NCI-H1092 (cell line): ENCODE results near the gene LAMP5.

Experiments
- DNase-seq: peaks from one replicate; lab custom pipeline; 2025; lab: John Stamatoyannopoulos, UW

LAMP5 gene

DNA sequence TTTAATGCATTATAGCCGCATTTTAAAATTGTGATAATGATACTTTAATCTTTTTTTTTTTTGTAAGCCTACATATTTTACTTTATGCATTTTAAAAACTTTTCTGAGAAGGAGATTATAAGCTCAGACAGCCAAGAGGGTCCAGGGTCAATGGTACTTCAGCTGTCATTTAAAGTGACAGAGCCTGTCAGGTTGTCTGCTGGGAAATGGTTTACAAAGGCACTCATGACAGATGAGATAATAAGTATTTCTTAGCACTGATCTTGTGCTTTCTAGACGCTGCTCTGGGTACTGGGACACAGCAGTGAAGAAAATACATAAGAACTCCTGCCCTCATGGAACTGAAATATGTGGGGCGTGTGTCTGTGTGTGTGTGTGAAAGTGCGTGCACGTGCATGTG lies 19.6 kb downstream of the LAMP5 start:
- no peak for DNase-seq

DNA sequence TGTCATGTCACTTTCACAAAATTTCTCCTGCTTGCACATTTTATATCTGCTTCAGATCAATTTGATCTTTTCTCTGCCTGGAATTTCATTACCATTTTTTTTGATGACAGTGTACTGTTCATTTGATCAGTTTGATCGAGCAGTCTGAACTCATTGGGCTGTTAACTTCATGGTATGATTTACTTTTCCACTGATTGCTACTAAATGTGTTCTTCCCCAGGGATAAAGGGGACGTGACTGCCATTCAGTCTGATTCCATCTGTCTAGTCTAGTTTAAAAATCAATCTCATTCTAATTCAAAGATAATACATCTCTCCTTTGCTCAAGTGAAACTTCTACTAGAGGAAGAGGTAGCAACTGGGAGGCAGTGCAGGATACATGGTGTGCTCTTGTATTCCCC lies 21.1 kb downstream of the LAMP5 start:
- DNase-seq = no peak

DNA sequence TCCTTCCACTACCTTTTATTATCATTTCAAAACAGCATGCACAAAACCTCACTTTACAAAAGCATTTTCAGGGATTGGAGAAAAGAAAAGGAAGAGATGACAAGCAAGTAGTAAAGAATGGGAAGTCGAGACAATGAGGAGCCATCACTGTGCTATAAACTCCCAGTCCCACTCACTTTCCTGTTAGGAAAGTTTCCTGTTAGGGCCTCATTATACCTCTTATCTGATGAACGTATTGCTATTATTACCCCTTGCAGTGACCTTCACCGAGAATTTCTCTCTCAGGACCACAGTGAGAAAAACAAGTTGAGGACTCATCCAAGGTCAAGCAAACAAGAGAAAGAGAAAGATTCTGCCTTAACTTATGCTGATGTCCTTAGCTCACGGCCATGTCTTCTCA lies 28.8 kb downstream of the LAMP5 start:
- DNase-seq = no peak

DNA sequence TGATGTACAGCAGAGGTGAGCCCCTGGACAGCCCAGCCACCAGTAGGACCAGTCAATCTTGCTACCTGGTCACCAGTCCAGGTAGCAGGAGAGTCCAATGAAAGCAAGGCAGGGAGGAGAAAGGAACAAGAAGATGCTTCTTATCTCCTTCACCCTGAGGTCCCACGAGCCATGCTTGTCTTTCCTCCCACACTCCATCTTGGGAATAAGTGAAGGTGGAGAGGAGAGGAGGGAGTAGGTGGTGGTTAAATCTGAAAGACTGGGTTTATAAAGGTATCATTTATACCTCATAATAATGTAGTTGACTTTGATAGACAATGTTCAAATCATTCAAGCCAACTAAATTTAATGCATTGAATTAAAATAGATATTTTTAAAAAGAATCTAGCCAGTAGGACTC lies 35.9 kb downstream of the LAMP5 start:
- DNase-seq = no peak

DNA sequence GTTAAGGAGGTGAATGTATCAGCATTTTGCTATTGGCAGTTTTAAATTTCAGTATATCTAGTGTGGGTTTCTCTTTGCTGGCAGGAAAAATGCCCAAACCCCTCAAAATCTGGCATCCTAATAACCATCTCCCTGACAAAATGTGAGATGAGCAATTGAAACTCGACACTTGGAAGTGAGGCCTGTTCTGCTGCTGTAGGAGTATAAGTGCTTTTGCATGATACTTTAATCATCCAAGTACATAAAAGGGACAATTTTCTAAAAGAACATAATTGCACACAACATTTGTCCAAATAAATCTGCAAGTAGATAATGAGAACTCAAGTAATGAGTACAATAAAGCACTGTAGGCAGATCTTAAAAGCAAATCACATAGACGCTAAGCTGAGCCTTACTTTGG lies 36.5 kb downstream of the LAMP5 start:
- no peak for DNase-seq

DNA sequence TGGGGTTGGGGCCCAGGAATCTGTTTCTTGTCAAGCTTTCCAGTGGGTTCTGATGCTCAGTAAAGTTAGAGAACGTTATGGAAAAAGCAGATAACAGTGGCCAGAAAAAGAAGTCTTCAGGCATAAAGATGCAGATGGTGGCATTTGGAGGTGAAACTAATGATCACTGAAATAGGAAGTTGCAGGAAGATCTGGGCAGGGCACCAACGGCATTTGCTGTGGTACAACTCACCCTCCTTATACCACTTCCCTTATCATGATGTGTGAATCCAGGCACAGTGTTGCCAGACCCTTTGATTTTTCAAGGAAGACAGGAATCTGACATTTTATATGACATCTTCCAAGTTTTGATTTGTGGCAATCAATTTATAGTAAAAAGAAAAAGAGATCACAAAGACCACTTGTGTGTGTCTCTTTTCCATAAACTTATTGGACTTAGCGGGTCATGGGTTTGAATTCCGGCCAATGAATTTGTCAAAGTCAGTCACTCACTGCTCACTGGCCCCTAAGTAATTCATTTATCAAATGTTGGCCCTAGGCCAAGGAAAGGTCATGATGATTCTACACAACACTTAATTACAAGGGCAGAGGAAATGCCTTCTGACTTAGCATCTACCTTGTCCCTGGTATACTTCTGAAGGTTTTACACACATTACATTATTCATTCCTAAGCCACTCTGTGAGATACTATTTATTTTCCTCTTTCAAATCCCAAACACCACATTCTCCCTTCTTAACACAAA lies 37.6 kb downstream of the LAMP5 start:
- no peak for DNase-seq

DNA sequence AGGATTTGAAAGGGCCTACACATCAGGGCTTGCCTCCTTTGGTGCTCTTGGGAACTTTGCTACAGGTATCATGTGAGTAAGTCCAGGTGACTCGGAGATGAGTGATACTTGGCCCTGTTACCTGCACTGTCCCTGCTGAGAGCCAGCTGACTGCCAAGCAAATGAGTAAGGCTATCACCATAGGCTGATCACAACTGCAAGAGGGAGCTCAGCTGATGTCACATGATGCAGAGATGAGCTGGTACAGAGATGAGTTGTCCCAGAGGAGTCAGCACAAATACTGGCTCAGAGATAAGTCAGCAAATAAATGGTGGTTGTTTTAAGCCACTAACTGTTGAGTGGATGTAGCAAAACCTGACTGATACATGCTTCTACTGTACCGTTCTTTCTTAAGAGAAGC lies 41.4 kb downstream of the LAMP5 start:
- no peak for DNase-seq

DNA sequence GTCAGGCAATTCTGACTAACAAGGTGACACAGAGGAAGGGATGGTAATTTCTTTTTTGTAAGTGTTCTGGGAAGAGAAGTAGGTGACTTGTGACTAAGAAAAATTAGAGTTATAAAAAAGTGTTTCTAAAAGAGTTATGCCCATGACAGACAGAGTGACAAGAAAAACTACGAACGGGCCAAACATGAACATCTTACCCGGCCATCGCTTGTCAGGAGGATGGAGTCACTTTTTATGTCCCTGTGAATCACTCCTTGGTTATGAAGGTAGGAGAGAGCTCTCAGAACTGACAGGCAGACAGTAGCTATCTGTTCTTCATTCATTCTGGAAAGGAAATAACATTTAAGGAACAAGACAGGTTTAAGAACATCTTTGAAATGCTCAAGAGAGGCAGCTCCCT lies 43.0 kb downstream of the LAMP5 start:
- no peak for DNase-seq

DNA sequence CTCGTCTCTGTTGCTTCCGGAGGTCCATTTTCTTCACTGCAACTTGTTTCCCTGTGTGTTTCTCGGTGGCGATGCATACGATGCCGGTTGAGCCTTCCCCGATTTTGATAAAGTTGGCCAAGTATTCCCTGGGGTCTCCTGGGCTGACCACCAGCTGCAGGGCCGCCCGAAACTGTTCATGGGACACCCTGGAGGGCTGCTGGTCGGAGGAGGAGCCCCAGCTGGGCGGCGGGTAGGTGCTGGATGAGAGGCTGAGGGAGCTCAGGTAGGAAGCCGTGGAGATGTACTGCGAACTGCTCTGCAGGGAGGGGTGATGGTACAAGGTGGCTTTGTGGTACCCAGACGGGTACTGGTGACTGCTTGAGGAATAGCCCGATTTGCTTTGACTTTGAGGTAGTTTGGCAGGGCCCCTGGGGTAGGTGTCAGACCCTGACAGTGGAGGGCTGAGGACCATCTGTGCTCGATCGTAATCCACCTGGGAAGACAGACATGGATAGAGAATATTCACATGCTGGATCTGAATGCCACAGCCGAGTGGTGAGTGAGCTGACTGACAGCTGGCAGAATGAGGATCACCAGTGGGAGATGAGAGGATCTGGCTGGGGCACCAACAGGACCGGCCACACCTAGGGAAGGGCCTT lies 51.6 kb downstream of the LAMP5 start:
- no peak for DNase-seq

DNA sequence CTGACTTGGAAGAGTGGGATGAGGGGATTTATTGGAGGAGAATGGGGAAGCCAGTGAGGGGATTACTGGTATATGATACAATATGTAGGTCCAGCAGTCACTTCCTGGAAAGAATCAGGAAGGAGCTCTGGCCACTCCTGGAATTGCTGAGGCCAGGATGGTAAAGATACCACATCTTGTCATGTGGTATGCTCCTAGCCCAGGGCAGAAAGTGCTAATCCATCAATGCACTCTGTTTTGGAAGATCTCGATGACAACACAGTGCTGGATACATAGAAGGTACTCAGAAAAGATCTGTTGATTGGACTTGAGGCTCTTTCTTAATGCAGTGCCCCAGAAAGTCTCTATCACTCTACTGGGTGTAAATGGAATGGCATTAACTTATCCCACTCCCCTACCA lies 52.6 kb downstream of the LAMP5 start:
- DNase-seq = no peak

DNA sequence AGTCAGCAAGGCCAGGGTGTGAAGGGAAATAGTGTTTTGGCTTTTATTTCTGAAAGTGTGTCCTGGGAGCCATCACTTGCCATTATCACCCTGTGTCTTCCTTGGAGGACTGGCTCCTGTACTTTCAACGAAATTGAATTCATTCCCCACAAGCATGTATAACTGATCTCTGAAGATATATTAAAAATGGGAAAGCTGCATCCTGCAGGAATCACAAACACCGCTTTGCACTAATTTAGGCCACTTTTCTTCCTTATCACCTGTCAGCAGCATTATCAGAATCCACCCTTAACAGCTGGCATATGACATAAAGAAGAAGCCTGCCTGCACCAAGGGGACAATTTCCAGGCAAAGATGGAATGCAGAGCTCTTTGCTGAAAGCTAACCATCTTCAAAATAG lies 56.2 kb downstream of the LAMP5 start:
- DNase-seq = no peak

DNA sequence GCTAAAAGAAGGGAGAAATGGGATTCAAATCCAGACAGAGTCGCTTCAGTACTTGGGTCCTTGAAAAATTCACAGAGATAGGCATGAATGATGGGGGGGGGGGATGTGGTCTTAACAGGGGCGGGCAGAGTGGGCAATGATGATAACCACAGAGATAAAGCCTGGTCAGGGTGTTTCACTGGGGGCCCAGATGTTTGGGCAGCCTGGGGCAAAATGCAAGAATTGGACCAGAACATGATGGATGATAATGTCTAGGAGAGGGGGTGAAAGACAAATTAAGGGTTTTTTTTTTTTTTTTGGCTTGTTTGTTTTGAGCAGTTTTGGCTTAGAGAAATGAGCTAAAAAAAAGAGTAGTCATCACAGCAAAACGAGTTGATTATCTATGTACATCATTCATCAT lies 57.4 kb downstream of the LAMP5 start:
- DNase-seq = no peak

DNA sequence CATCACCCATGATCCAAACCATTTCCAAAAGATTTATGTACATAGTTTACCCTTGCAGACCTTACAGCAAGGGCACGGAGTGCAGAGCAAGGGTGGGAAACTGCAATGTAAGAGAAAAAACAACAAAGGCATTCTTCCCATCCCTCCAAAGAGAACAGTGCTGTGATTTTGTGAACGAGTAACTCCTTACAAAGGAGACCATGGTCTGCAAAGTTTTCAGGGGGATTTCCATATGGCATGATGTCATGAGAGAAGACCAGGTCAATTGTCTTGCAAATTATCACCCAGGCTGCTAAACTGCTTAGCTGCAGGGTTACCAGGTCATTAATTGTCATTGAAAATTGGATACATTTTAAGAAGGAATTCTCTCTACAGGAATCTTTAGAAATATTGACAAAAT lies 58.3 kb downstream of the LAMP5 start:
- DNase-seq = no peak

DNA sequence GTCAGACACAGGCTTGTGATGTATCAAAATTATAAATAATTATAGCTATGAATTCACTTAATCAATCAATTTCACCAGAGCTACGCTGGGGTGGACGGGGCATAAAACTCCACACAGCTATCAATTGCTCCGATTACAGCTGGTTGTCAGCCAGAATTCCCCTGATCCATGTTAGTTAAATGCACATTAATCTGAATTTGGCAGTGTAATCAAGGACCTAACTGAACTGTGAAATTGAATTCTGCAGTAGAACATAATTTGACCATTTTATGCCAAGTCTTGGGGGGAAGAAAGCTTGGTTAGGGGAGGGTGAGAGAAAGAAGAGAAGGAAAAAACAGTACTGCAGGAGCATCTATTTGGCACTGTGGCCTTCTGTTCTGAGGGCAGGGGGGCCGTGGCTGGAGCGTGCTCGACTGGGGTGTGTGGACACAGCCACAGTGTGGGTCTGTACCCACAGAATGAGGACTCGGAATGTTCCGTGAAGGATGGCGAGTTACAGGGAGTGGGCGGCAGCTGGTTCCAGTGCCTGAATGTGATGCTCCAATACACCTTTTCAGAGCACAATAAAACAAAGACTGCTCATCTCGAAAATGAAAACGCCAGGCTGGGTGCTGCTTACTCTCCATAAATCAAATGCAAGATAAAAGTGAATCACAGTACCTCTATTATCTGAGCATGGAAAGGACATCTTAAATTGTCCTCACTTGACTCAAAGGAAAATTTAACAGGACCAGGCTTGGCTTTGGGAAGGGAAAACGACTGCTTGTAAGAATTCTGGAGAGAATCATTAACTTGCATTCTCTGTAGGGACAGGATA lies 59.2 kb downstream of the LAMP5 start:
- DNase-seq = no peak

DNA sequence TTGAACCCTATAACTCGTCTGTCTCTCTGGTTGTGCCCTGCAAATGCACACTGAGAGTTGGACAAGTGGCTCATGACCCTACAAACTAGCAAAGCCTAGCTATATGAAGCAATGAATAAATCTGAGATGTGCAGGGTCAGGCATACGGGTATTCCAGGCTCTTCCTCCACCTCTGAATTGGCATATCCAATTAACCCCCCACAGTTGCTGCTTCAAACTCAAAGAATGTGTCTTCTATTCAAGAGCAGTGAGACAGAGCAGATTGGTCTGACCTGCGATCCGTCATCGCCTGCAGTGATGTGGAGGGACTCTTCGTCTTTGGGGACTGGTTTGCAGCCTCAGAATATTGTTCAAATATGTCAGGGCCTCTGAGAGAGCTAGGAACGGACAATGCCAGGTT lies 59.8 kb downstream of the LAMP5 start:
- no peak for DNase-seq

DNA sequence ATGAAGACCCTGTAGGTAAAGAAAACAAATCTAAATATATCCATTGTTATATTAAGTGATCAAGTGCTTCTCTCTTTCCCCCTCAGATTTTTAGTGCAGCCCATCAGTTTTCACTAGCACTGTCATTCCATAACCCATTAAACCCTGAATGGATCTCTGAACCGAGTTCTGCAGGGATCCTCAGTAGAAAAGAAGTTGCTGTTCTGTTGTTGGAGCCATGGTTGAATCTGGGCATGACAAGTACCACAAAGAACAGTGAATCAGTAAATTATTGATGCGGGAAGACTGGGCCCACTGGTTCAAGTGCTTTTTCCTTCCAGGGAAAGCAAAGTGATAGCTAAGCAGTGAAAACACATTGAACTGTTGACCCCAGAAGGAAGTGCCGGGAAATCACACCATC lies 60.4 kb downstream of the LAMP5 start:
- DNase-seq = no peak

DNA sequence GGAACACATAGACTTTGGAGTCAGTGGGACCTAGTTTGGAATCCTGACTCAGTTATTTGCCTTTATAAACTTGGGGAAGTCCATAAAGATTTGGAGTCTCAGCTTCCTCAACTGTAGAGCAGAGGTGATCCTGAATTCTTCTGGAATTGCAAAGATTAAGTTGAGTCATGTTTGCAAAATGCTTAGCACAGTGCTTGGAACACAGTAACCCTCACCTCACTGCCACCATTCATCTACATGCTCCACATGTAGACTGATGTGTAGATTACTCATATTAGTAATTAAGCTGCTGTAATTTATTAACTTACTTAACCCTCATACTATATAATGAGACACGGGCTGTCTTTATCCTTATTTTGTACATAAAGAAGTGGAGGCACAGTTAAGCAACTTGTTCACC lies 61.4 kb downstream of the LAMP5 start:
- no peak for DNase-seq

DNA sequence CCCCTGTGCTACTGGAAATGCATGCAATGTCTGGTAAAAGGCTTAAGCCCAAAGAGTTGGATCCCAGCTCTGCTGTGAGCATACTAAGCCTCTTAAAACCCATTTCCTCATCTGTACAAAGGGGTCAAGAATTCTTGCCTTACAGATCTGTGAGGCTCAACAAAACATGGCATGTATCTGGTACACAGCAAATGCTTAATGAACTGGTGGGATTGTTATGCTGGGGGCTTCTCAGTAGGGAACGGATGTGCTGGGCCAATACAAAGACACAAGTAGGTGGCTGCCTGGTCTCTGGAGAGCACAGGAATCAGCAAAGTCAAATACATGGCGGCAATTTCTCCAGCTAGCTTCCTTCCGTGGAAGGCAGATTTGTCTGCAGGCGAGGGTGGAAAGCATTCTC lies 62.3 kb downstream of the LAMP5 start:
- DNase-seq = no peak

DNA sequence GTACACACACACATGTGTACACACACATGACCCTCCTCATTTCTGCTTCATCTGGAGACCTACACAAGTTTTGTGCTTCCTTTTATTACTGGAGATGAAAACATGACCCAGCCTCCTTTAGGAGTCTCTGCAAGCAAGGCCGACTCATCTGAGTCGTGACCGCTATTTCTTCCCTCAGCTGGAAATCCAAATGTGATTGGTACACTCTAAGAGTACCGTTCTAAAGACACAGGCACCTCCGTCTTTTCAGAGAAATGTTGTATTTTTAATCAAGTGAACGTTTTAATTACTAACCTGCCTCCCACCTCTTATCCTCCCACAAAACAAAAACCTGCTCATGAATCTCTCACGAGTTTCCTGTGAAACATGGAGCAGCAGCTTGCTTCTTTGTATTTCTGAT lies 63.0 kb downstream of the LAMP5 start:
- DNase-seq = no peak

DNA sequence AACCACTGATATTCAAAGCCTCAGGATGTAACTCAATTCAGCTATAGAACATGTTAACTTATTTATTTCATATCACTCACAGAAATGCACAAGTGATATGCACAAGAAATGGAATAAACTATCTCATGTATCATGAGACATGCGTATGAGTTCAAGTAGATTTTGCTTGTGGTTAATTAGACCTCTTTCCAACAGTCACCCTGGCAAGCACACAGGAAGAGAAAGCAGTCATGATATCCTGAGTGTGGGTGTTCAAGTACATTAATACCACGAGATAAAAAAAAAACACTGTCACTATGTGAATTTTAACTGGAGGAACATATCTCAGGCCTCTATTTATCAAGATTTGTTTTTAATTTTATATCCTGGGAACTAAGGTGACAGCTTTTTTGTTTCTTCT lies 64.2 kb downstream of the LAMP5 start:
- DNase-seq = no peak
